Measurements from ENCODE around the gene SPAG6. TPM values are rescaled to one million over a fixed set of nuclear protein-coding genes. Genes with fewer than 3 reads are reported as not detected.

SPAG6 gene
- total and polyA plus RNA-seq, 9 of the 15 experiments (the other 6 are each of a cell fraction or from before 2014, with no cell fraction given), result 3.5 to 23.1 (median 11.8) TPM

DNA sequence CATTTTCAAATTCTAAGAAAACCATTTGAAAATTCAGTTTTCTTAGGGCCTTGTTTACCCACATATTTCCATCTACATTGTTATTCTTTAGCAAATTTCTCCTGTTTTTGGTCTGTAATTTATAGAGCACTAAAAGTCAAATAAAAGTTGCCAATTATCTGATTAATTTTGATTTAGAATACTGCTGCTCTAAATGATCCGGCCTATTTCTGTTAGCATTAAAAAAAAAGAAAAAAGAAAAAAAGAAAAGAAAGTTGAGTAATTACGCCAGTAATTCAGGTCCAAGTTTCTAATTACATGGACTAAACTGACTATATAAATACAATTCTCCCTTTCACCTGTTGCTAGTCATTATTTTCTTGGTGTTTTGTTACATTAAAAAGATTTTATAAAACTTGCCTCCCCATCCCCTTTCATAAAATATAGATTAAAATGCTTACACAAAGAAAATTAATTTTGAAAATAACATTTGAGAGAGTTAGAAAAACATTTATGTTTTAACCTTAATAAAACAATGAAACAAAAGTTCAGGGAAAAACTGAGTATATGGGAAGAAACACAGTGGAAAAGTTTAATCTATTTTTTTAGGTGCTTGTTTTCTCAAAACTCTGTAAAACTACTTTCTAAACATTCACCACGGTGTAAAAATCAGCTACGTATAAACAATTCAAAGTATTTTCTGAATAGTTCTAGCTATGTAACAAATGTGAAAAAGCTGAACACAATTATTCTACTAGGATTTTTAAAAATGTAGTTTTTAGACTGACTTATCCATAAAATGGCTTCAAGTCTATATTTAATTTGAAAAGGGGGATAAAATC lies 35.9 kb upstream of the SPAG6 start:
- FAIRE-seq (no peak), DNase-seq (ENCODE audit: extremely low read depth in 1 of 4, low spot score in 3 of 4) (no peak), ATAC-seq (no peak)
- no peaks in the 10 kb centered on the region for H3K9me3 ChIP-seq (replicated peaks; ENCODE audit: control insufficient read depth, insufficient read depth, low read depth, low read length)
- H3K9ac ChIP-seq (ENCODE audit: insufficient read depth in 1 of 2, low read depth in 2 of 2, low read length in 2 of 2), result no peak overlapping the region
- TF ChIP-seq LARP7 (IDR thresholded peaks at IDR 0.05) (no peak), ZNF57 (CRISPR knock-in tag; IDR thresholded peaks at IDR 0.05) (no peak), ZNF316 (IDR thresholded peaks at IDR 0.05) (peak; percentile 31; the same call in 1 of the 2 replicates)
- TF ChIP-seq, protein P1, sequence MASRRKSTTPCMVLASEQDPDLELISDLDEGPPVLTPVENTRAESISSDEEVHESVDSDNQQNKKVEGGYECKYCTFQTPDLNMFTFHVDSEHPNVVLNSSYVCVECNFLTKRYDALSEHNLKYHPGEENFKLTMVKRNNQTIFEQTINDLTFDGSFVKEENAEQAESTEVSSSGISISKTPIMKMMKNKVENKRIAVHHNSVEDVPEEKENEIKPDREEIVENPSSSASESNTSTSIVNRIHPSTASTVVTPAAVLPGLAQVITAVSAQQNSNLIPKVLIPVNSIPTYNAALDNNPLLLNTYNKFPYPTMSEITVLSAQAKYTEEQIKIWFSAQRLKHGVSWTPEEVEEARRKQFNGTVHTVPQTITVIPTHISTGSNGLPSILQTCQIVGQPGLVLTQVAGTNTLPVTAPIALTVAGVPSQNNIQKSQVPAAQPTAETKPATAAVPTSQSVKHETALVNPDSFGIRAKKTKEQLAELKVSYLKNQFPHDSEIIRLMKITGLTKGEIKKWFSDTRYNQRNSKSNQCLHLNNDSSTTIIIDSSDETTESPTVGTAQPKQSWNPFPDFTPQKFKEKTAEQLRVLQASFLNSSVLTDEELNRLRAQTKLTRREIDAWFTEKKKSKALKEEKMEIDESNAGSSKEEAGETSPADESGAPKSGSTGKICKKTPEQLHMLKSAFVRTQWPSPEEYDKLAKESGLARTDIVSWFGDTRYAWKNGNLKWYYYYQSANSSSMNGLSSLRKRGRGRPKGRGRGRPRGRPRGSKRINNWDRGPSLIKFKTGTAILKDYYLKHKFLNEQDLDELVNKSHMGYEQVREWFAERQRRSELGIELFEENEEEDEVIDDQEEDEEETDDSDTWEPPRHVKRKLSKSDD (conservative IDR thresholded peaks at IDR 0.05; ENCODE audit: low read length), result no peak
- peaks cover 0 to 10% of the 10 kb centered on the region in 2 experiments; a peak in 3 of 5 replicates for H3K4me1 ChIP-seq (replicated peaks in 1 of 2; ENCODE audit: control insufficient read depth in 2 of 2, insufficient read depth in 2 of 2, low read length in 2 of 2)
- no peak overlapping the region for H3K4me2 ChIP-seq (ENCODE audit: insufficient read depth, low read length)
- in situ Hi-C loops (cut with MboI) (no loop called here), intact Hi-C loops (cut with micrococcal nuclease) (no loop called here)
- no peaks in the 10 kb centered on the region for H3K79me2 ChIP-seq (ENCODE audit: control insufficient read depth, insufficient read depth, low read length)
- no peaks in the 10 kb centered on the region for H4K20me1 ChIP-seq (replicated peaks; ENCODE audit: control insufficient read depth, insufficient read depth, low read length)
- H3K4me3 ChIP-seq, result no peak overlapping the region
- BruUV-seq (replicated peaks), result no TSS peak
- ChIA-PET CTCF (ENCODE audit: low intra/inter-chr PET ratio) (no interaction called here), POLR2A (interaction anchor here (0.9 kb wide), 1 partner anchor 13 kb away, joined by 5 read pairs; no protein-coding TSS in a partner anchor)
- no peaks in the 10 kb centered on the region; the same call in 2 of the 3 replicates for H3K36me3 ChIP-seq (ENCODE audit: control insufficient read depth, insufficient read depth, low read length)
- peak overlapping the region; percentile 4; the same call in 1 of the 3 replicates for H3K27ac ChIP-seq (ENCODE audit: extremely low read depth, low read depth, low read length)
- no peaks in the 10 kb centered on the region for H3K9me1 ChIP-seq (ENCODE audit: control insufficient read depth, insufficient read depth, low read length)
- 88% methylated on average over 4 of the region's 4 CpGs for WGBS (ENCODE audit: insufficient coverage, low coverage, missing lambda C conversion rate)
- no peaks in the 10 kb centered on the region for H3K27me3 ChIP-seq (ENCODE audit: control insufficient read depth in 2 of 2, insufficient read depth in 2 of 2, low read length in 2 of 2)
- H2AFZ ChIP-seq (ENCODE audit: low read depth, low read length), result peak overlapping the region; percentile 76
